HepG2 (cell line): Measurements from ENCODE around the gene PLEKHN1. TPM values are rescaled to one million over a fixed set of nuclear protein-coding genes. Genes with fewer than 3 reads are reported as not detected.

Source experiments
- ATAC-seq: fragments of 200-7000 bp; cut with Tn5 transposase; 3 replicates; pipeline ENCODE4 v1.9.1; 2020; ENCODE audit warnings: mild to moderate bottlenecking, moderate library complexity
- BruUV-seq: library from RNA; stranded (reverse); fragments of 400-500 nt; replicated peaks from 2 replicates; lab custom pipeline; 2021; lab: Mats Ljungman, UMichigan
- CTCF ChIA-PET: fragments of 300-600 bp; formaldehyde crosslinking; extraction: SDS; loops from one replicate; lab custom pipeline; 2021; ENCODE audit warnings: low total read pairs, inconsistent platforms, low intra/inter-chr PET ratio; lab: Yijun Ruan, JAX
- POLR2A ChIA-PET: fragments of 350-600 bp; sonication (Branson Sonifier 250); formaldehyde crosslinking; loops from one replicate; lab custom pipeline; 2020; ENCODE audit warnings: antibody characterized with exemption, inconsistent platforms; lab: Yijun Ruan, JAX
- DNase-seq: peaks from one replicate; pipeline ENCODE4 v3.0.0-alpha.2; 2015; ENCODE audit warnings: low spot score
- FAIRE-seq: peaks from 3 replicates; lab custom pipeline; 2011; peaks lifted over from hg19 to GRCh38; lab: Jason Lieb, UNC
- H2AFZ ChIP-seq: one replicate; pipeline ENCODE4 v1.6.1; 2011; ENCODE audit warnings: low read length, inconsistent platforms
- H3K27ac ChIP-seq: fragments of 300-600 bp; 3 replicates; pipeline ENCODE4 v1.8.0; 2011; ENCODE audit warnings: mixed run types, mild to moderate bottlenecking, mixed read lengths, low read length, inconsistent platforms; ENCODE audit not compliant: insufficient read depth; ENCODE audit errors: extremely low read length
- H3K27me3 ChIP-seq, 2 experiments: fragments of 200-600 bp in 1 of 2; 2 replicates in 1 of 2; 3 replicates in 1 of 2; pipeline versions ENCODE4 v1.6.0 to v1.8.0; 2011; ENCODE audit warnings: low read length in 2 of 2, mild to moderate bottlenecking in 2 of 2, moderate library complexity in 2 of 2, inconsistent platforms in 1 of 2; ENCODE audit not compliant: insufficient read depth in 2 of 2, control insufficient read depth in 1 of 2
- H3K36me3 ChIP-seq, 2 experiments: fragments of 200-600 bp in 1 of 2; replicated peaks in 1 of 2; 2 replicates in 1 of 2; 3 replicates in 1 of 2; pipeline versions ENCODE4 v1.5.1 to v1.8.0; 2011; ENCODE audit warnings: low read length in 2 of 2, inconsistent platforms in 1 of 2; ENCODE audit not compliant: insufficient read depth in 2 of 2, control insufficient read depth in 1 of 2
- H3K4me1 ChIP-seq: 2 replicates; pipeline ENCODE4 v1.5.1; 2012; ENCODE audit warnings: low read length, inconsistent platforms; ENCODE audit not compliant: insufficient read depth
- H3K4me2 ChIP-seq: 2 replicates; pipeline ENCODE4 v1.6.0; 2011; ENCODE audit warnings: low read depth, low read length, inconsistent platforms
- H3K4me3 ChIP-seq, 3 experiments: fragments of 200-600 bp in 1 of 3; sonication (generic), shearing (Covaris generic) in 1 of 3; replicated peaks in 1 of 3; 2 replicates each; pipeline ENCODE4 v1.5.1; 2011 to 2016; ENCODE audit warnings: low read length in 3 of 3, inconsistent platforms in 2 of 3, low read depth in 2 of 3, mild to moderate bottlenecking in 2 of 3, control low read depth in 1 of 3, mixed read lengths in 1 of 3; ENCODE audit not compliant: insufficient read depth in 1 of 3
- H3K79me2 ChIP-seq: one replicate; pipeline ENCODE4 v1.6.1; 2011; ENCODE audit warnings: low read length, inconsistent platforms; ENCODE audit not compliant: insufficient read depth
- H3K9ac ChIP-seq: 2 replicates; pipeline ENCODE4 v1.6.0; 2011; ENCODE audit warnings: mild to moderate bottlenecking, low read depth, low read length, inconsistent platforms; ENCODE audit not compliant: insufficient read depth
- H3K9me3 ChIP-seq: 2 replicates; pipeline ENCODE4 v1.5.1; 2012; ENCODE audit warnings: mild to moderate bottlenecking, low read length
- H4K20me1 ChIP-seq: 2 replicates; pipeline ENCODE4 v1.6.0; 2011; ENCODE audit warnings: inconsistent platforms, mild to moderate bottlenecking, low read length, moderate library complexity; ENCODE audit not compliant: insufficient read depth
- MAFF ChIP-seq: IDR thresholded peaks from 2 replicates; pipeline ENCODE4 v1.6.1; 2011; ENCODE audit warnings: low read depth, low read length, improper control_type of control experiment
- MAFK ChIP-seq, 2 experiments: IDR thresholded peaks in 1 of 2; conservative IDR thresholded peaks in 1 of 2; 2 replicates each; pipeline ENCODE4 v1.6.1; 2011; ENCODE audit warnings: improper control_type of control experiment in 2 of 2, low read length in 2 of 2
- RBFOX2 ChIP-seq: fragments of 200-400 bp; formaldehyde crosslinking; IDR thresholded peaks from 2 replicates; pipeline ENCODE4 v1.6.1; 2017; ENCODE audit warnings: low read depth, mild to moderate bottlenecking, low read length
- ZC3H13 ChIP-seq: sonication (generic); formaldehyde crosslinking; IDR thresholded peaks from 2 replicates; pipeline ENCODE4 v1.8.1; 2023; ENCODE audit warnings: mild to moderate bottlenecking, missing genetic modification reagents, moderate library complexity
- WGBS: methylation state at CpG from one replicate; pipeline ENCODE4 v1.1.6; 2017; ENCODE audit warnings: low lambda C conversion rate; 5-methylcytosine and 5-hydroxymethylcytosine counted together
- in situ Hi-C: cut with HindIII; loops from 2 replicates; pipeline ENCODE4 v1.10.0; 2017; ENCODE audit warnings: low pct_unique_long_range_greater_than_20kb; ENCODE audit not compliant: extremely low pct_ligation_motif_present
- intact Hi-C: fragments of 100-400 bp; cut with micrococcal nuclease; formaldehyde crosslinking; loops from one replicate; pipeline ENCODE4 v1.10.0; 2022; ENCODE audit not compliant: unreplicated experiment
- polyA plus RNA-seq, 8 experiments: library from polyadenylated mRNA; depleted of rRNA in 3 of 8; stranded (reverse) in 7 of 8; unstranded in 1 of 8; fragments of >200 nt; fragmentation: Illumina TruSeq in 4 of 8; extraction: Trizol in 4 of 8; gene quantifications; 2 replicates each; pipeline versions ENCODE4 v1.2.1 to v1.2.3, GENCODE V29; 2011 to 2016; ENCODE audit warnings: low read depth in 4 of 8, missing spikeins in 1 of 8, mixed read lengths in 1 of 8; ENCODE audit not compliant: insufficient read depth in 1 of 8
- total RNA-seq, 5 experiments: library from RNA; depleted of rRNA; stranded (reverse); fragments of >200 nt; fragmentation: Illumina TruSeq; extraction: Trizol; gene quantifications; 2 replicates each; pipeline ENCODE4 v1.2.3, GENCODE V29; 2016; ENCODE audit warnings: low read depth in 1 of 5

Gene PLEKHN1
- total and polyA plus RNA-seq, 2 of the 13 experiments (the other 11 are each of a cell fraction or from before 2014, with no cell fraction given): 0.42 to 0.58 TPM

GRCh38 chr1:953524-954320 lies 12.6 kb upstream of the PLEKHN1 start:
- no peaks in the 10 kb centered on the region for H3K9me3 ChIP-seq
- no peak overlapping the region for H2AFZ ChIP-seq
- WGBS: 84% methylated on average over 12 of the region's 32 CpGs
- BruUV-seq: no TSS peak
- H3K4me2 ChIP-seq: no peak overlapping the region
- in situ Hi-C loops: no loop called here
- peaks cover 15% of the 10 kb centered on the region for H4K20me1 ChIP-seq
- POLR2A ChIA-PET: interaction anchor here (1.6 kb wide), 1 partner anchor 13 kb away, joined by 3 read pairs; no protein-coding TSS in a partner anchor
- intact Hi-C loops: no loop called here
- ATAC-seq (no peak), FAIRE-seq (no peak)
- peak; percentile 47; the same call in 1 of the 2 replicates for TF ChIP-seq RBFOX2
- TF ChIP-seq ZC3H13: no peak
- TF ChIP-seq, all 625 proteins: peak for 1
- no peak for DNase-seq
- H3K4me3 ChIP-seq: no peak overlapping the region
- no peak overlapping the region for H3K9ac ChIP-seq
- CTCF ChIA-PET: interaction anchor here (0.7 kb wide), 1 partner anchor 16 kb away, joined by 3 read pairs; no protein-coding TSS in a partner anchor
- H3K4me1 ChIP-seq: peaks cover 11% of the 10 kb centered on the region
- H3K27me3 ChIP-seq: peaks cover 0 to 4% of the 10 kb centered on the region in 2 experiments; a peak in 1 of 5 replicates
- H3K27ac ChIP-seq: no peak overlapping the region
- H3K79me2 ChIP-seq: peaks cover 18% of the 10 kb centered on the region
- H3K36me3 ChIP-seq: peaks cover 49 to 83% of the 10 kb centered on the region in 2 experiments

GRCh38 chr1:954927-955326 lies 11.4 kb upstream of the PLEKHN1 start:
- in situ Hi-C loops (no loop called here), intact Hi-C loops (no loop called here)
- H3K9ac ChIP-seq: no peak overlapping the region
- ATAC-seq (no peak), DNase-seq (no peak), FAIRE-seq (no peak)
- peaks cover 21% of the 10 kb centered on the region for H3K79me2 ChIP-seq
- BruUV-seq: no TSS peak
- H3K4me3 ChIP-seq: no peak overlapping the region
- ChIA-PET POLR2A (interaction anchor here (1.6 kb wide), 1 partner anchor 12 kb away, joined by 3 read pairs; no protein-coding TSS in a partner anchor), CTCF (no interaction called here)
- no peak overlapping the region for H2AFZ ChIP-seq
- H3K27me3 ChIP-seq: peaks cover 0 to 4% of the 10 kb centered on the region in 2 experiments; a peak in 1 of 5 replicates
- H3K36me3 ChIP-seq: peaks cover 42 to 71% of the 10 kb centered on the region in 2 experiments
- no peak overlapping the region for H3K27ac ChIP-seq
- no peaks in the 10 kb centered on the region for H3K9me3 ChIP-seq
- no peak overlapping the region for H3K4me2 ChIP-seq
- TF ChIP-seq RBFOX2 (0 out of 2 replicates have a peak, but pooled peaks have one; percentile 18), MAFF (no peak), MAFK (conservative IDR thresholded peaks at IDR 0.05 in 1 of 2, IDR thresholded peaks at IDR 0.05 in 1 of 2; ENCODE audit: low read length in 2 of 2) (no peak)
- WGBS: 97% methylated on average over 10 of the region's 13 CpGs
- peaks cover 11% of the 10 kb centered on the region for H3K4me1 ChIP-seq
- peaks cover 17% of the 10 kb centered on the region for H4K20me1 ChIP-seq
